K562 (cell line): ENCODE results near the gene DCAKD. TPM values are rescaled to one million over a fixed set of nuclear protein-coding genes. Genes with fewer than 3 reads are reported as not detected.

Experiments
- ATF1 ChIP-seq, 2 experiments: fragments of 450-650 bp in 1 of 2; IDR thresholded peaks; 2 replicates each; pipeline ENCODE4 v1.6.1; 2016; ENCODE audit warnings: missing compliant biosample characterization in 1 of 2, missing genetic modification characterization in 1 of 2
- CCAR2 ChIP-seq: fragments of 200-400 bp; formaldehyde crosslinking; IDR thresholded peaks from 2 replicates; pipeline ENCODE4 v1.6.1; 2017; ENCODE audit warnings: mild to moderate bottlenecking, low read depth, low read length
- LCOR ChIP-seq: sonication (generic); formaldehyde crosslinking; IDR thresholded peaks from 2 replicates; pipeline ENCODE4 v1.8.0; 2022; ENCODE audit warnings: mild to moderate bottlenecking, missing genetic modification reagents
- MCM7 ChIP-seq, 2 experiments: fragments of 450-650 bp; IDR thresholded peaks; 2 replicates each; pipeline ENCODE4 v1.6.1; 2016 to 2018
- MED1 ChIP-seq: sonication (generic); formaldehyde crosslinking; IDR thresholded peaks from 2 replicates; pipeline ENCODE4 v1.8.1; 2023; ENCODE audit warnings: missing genetic modification reagents, borderline replicate concordance
- NFE2L1 ChIP-seq: fragments of 450-650 bp; IDR thresholded peaks from 2 replicates; pipeline ENCODE4 v1.6.1; 2016; ENCODE audit warnings: missing genetic modification characterization, low read depth, mild to moderate bottlenecking, missing compliant biosample characterization, moderate library complexity, borderline replicate concordance
- POLR2G ChIP-seq: fragments of 200-400 bp; formaldehyde crosslinking; IDR thresholded peaks from 2 replicates; pipeline ENCODE4 v1.6.1; 2017; ENCODE audit warnings: low read depth, mild to moderate bottlenecking, antibody characterized with exemption, low read length, moderate library complexity
- POLR2H ChIP-seq: IDR thresholded peaks from 2 replicates; pipeline ENCODE4 v1.6.1; 2016; ENCODE audit warnings: missing genetic modification characterization, low read depth, mild to moderate bottlenecking, control low read depth, missing compliant biosample characterization, moderate library complexity
- SMARCA5 ChIP-seq: fragments of 450-650 bp; IDR thresholded peaks from 2 replicates; pipeline ENCODE4 v1.6.1; 2016
- ZNF143 ChIP-seq: sonication (generic); formaldehyde crosslinking; IDR thresholded peaks from 2 replicates; pipeline ENCODE4 v1.9.0; 2022; ENCODE audit warnings: mild to moderate bottlenecking, missing genetic modification reagents
- ZNF41 ChIP-seq: fragments of 250-450 bp; sonication (Bioruptor Pico); conservative IDR thresholded peaks from 2 replicates; pipeline ENCODE4 v1.4.0; 2020; ENCODE audit warnings: mild to moderate bottlenecking
- polyA plus RNA-seq, 8 experiments: library from polyadenylated mRNA; depleted of rRNA in 4 of 8; stranded (reverse) in 5 of 8; unstranded in 3 of 8; fragments of >200 nt; fragmentation: Nextera tagmentation in 2 of 8; fragmentation: Illumina TruSeq in 1 of 8; extraction: Ambion mirVana in 2 of 8; extraction: Trizol in 1 of 8; gene quantifications; 2 replicates each; pipeline versions ENCODE4 v1.2.1 to v1.2.3, GENCODE V29; 2011 to 2014; ENCODE audit warnings: inconsistent platforms in 1 of 8, missing spikeins in 1 of 8
- total RNA-seq, 7 experiments: library from RNA; depleted of rRNA in 6 of 7; stranded (reverse); fragments of >200 nt in 6 of 7; fragmentation: Illumina TruSeq in 2 of 7; extraction: Trizol in 2 of 7; gene quantifications; 2 replicates each; pipeline versions ENCODE4 v1.2.1 to v1.2.3, GENCODE V29; 2011 to 2021; ENCODE audit warnings: low replicate concordance in 1 of 7
- TF ChIP-seq, protein P1 (sequence below): fragments of 200-400 bp; formaldehyde crosslinking; IDR thresholded peaks from 2 replicates; pipeline ENCODE4 v1.6.1; 2017; ENCODE audit warnings: mild to moderate bottlenecking, low read depth, low read length, moderate library complexity
- TF ChIP-seq, protein P2 (sequence below): fragments of 450-650 bp; formaldehyde crosslinking; IDR thresholded peaks from 2 replicates; pipeline ENCODE4 v1.4.0; 2020; ENCODE audit warnings: mild to moderate bottlenecking, moderate library complexity
- TF ChIP-seq, protein P3 (sequence below): fragments of 450-650 bp; IDR thresholded peaks from 2 replicates; pipeline ENCODE4 v1.6.1; 2016
- TF ChIP-seq, protein P4 (sequence below): sonication (generic); IDR thresholded peaks from 2 replicates; pipeline ENCODE4 v1.6.1; 2016
- TF ChIP-seq, protein P5 (sequence below): IDR thresholded peaks from 2 replicates; pipeline ENCODE4 v1.6.1; 2012; ENCODE audit warnings: low read depth, low read length, improper control_type of control experiment, borderline replicate concordance
- TF ChIP-seq, protein P6 (sequence below): sonication (generic); formaldehyde crosslinking; IDR thresholded peaks from 2 replicates; pipeline ENCODE4 v1.8.0; 2022; ENCODE audit warnings: missing genetic modification reagents, mild to moderate bottlenecking, borderline replicate concordance

DCAKD gene
- total and polyA plus RNA-seq, 9 of the 15 experiments (the other 6 are each of a cell fraction or from before 2014, with no cell fraction given) = 7.9 to 35.5 (median 21.4) TPM

DNA sequence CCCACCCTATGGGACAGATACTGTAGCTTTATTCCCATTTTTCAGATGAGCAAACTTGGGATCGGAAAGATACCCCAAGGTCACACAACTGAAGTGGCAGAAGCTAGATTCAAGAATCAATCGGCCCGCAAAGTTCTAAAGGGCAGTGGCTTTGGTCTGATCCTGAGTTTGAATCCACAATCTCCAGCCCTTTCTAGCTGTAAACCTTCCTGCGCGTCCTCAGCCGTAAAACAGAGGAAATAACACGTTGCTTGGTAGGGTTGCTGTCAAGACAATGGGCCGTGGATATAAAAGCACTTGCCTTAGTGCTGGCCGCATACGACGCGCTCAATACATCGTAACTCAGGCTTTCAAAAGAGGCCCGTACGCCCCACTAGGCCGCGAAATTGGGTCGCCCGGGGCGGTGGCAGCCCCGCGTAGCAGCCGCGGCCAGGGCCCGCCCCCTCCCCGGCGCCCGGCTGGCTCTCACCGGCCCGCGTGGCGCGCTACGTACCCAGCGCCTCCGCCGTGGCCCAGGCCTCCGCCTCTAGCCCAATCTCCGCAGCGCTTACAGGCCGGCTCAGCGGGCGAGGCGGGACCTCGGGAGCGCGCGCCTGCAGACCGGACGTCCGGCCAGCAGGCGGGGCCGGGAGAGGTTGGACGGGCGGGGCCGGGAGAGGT lies at the start of gene DCAKD (continued):
- TF ChIP-seq ATF1 (CRISPR knock-in tag; IDR thresholded peaks at IDR 0.05) = no peak
- peak; percentile 75 for TF ChIP-seq ATF1 (tag; IDR thresholded peaks at IDR 0.05)
- TF ChIP-seq MCM7 (IDR thresholded peaks at IDR 0.05) = no peak
- TF ChIP-seq, protein P1, sequence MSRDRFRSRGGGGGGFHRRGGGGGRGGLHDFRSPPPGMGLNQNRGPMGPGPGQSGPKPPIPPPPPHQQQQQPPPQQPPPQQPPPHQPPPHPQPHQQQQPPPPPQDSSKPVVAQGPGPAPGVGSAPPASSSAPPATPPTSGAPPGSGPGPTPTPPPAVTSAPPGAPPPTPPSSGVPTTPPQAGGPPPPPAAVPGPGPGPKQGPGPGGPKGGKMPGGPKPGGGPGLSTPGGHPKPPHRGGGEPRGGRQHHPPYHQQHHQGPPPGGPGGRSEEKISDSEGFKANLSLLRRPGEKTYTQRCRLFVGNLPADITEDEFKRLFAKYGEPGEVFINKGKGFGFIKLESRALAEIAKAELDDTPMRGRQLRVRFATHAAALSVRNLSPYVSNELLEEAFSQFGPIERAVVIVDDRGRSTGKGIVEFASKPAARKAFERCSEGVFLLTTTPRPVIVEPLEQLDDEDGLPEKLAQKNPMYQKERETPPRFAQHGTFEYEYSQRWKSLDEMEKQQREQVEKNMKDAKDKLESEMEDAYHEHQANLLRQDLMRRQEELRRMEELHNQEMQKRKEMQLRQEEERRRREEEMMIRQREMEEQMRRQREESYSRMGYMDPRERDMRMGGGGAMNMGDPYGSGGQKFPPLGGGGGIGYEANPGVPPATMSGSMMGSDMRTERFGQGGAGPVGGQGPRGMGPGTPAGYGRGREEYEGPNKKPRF = no peak
- TF ChIP-seq POLR2G = peak; percentile 89
- no peak; the same call in 1 of the 2 replicates for TF ChIP-seq LCOR (CRISPR knock-in tag)
- TF ChIP-seq, protein P2, sequence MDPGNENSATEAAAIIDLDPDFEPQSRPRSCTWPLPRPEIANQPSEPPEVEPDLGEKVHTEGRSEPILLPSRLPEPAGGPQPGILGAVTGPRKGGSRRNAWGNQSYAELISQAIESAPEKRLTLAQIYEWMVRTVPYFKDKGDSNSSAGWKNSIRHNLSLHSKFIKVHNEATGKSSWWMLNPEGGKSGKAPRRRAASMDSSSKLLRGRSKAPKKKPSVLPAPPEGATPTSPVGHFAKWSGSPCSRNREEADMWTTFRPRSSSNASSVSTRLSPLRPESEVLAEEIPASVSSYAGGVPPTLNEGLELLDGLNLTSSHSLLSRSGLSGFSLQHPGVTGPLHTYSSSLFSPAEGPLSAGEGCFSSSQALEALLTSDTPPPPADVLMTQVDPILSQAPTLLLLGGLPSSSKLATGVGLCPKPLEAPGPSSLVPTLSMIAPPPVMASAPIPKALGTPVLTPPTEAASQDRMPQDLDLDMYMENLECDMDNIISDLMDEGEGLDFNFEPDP = no peak
- TF ChIP-seq, protein P3, sequence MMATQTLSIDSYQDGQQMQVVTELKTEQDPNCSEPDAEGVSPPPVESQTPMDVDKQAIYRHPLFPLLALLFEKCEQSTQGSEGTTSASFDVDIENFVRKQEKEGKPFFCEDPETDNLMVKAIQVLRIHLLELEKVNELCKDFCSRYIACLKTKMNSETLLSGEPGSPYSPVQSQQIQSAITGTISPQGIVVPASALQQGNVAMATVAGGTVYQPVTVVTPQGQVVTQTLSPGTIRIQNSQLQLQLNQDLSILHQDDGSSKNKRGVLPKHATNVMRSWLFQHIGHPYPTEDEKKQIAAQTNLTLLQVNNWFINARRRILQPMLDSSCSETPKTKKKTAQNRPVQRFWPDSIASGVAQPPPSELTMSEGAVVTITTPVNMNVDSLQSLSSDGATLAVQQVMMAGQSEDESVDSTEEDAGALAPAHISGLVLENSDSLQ = no peak
- TF ChIP-seq NFE2L1 (tag) = no peak
- no peak for TF ChIP-seq CCAR2
- TF ChIP-seq, protein P4, sequence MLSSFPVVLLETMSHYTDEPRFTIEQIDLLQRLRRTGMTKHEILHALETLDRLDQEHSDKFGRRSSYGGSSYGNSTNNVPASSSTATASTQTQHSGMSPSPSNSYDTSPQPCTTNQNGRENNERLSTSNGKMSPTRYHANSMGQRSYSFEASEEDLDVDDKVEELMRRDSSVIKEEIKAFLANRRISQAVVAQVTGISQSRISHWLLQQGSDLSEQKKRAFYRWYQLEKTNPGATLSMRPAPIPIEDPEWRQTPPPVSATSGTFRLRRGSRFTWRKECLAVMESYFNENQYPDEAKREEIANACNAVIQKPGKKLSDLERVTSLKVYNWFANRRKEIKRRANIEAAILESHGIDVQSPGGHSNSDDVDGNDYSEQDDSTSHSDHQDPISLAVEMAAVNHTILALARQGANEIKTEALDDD = no peak
- peak; percentile 47; the same call in 1 of the 2 replicates for TF ChIP-seq ZNF143 (CRISPR knock-in tag)
- TF ChIP-seq, protein P5, sequence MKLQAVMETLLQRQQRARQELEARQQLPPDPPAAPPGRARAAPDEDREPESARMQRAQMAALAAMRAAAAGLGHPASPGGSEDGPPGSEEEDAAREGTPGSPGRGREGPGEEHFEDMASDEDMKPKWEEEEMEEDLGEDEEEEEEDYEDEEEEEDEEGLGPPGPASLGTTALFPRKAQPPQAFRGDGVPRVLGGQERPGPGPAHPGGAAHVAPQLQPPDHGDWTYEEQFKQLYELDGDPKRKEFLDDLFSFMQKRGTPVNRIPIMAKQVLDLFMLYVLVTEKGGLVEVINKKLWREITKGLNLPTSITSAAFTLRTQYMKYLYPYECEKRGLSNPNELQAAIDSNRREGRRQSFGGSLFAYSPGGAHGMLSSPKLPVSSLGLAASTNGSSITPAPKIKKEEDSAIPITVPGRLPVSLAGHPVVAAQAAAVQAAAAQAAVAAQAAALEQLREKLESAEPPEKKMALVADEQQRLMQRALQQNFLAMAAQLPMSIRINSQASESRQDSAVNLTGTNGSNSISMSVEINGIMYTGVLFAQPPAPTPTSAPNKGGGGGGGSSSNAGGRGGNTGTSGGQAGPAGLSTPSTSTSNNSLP = no peak
- TF ChIP-seq, protein P6, sequence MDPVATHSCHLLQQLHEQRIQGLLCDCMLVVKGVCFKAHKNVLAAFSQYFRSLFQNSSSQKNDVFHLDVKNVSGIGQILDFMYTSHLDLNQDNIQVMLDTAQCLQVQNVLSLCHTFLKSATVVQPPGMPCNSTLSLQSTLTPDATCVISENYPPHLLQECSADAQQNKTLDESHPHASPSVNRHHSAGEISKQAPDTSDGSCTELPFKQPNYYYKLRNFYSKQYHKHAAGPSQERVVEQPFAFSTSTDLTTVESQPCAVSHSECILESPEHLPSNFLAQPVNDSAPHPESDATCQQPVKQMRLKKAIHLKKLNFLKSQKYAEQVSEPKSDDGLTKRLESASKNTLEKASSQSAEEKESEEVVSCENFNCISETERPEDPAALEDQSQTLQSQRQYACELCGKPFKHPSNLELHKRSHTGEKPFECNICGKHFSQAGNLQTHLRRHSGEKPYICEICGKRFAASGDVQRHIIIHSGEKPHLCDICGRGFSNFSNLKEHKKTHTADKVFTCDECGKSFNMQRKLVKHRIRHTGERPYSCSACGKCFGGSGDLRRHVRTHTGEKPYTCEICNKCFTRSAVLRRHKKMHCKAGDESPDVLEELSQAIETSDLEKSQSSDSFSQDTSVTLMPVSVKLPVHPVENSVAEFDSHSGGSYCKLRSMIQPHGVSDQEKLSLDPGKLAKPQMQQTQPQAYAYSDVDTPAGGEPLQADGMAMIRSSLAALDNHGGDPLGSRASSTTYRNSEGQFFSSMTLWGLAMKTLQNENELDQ (CRISPR knock-in tag) = no peak; the same call in 1 of the 2 replicates
- 0 out of 2 replicates have a peak, but pooled peaks have one; percentile 5 for TF ChIP-seq ZNF41 (CRISPR knock-in tag)
- no peak for TF ChIP-seq MED1 (CRISPR knock-in tag)
- peak; percentile 82 for TF ChIP-seq POLR2H
- TF ChIP-seq SMARCA5 = 0 out of 2 replicates have a peak, but pooled peaks have one; percentile 10
